GM18868 (cell line): ENCODE measurements around the gene IPO8.
"Not testable (repeated sequence)": the region's sequence is repeated elsewhere in the genome, so short reads cannot be mapped to it uniquely, and the experiment has no call there.

Source experiments
- ATAC-seq: cut with Tn5 transposase; IDR thresholded peaks from one replicate; pipeline ENCODE4 v1.9.1; 2021; ENCODE audit warnings: mild to moderate bottlenecking, moderate library complexity; ENCODE audit not compliant: unreplicated experiment

Gene IPO8

GRCh38 chr12:30613119-30613830, 82.4 kb downstream of the IPO8 start:
- no peak for ATAC-seq

GRCh38 chr12:30610718-30611117, 85.0 kb downstream of the IPO8 start:
- ATAC-seq, result no peak

DNA sequence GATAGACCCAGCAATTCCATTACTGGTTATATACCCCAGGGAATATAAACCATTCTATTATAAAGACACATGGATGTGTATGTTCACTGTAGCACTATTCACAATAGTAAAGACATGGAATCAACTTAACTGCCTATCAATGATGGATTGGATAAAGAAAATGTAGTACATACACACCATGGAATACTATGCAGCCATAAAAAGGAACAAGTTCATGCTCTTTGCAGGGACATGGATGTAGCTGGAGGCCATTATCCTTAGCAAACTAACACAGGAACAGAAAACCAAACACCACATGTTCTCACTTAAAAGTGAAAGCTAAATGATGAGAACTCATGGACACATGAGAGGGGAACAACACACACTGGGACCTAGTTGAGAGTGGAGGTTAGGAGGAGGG, 85.8 kb downstream of the IPO8 start:
- not testable (repeated sequence) for ATAC-seq

DNA sequence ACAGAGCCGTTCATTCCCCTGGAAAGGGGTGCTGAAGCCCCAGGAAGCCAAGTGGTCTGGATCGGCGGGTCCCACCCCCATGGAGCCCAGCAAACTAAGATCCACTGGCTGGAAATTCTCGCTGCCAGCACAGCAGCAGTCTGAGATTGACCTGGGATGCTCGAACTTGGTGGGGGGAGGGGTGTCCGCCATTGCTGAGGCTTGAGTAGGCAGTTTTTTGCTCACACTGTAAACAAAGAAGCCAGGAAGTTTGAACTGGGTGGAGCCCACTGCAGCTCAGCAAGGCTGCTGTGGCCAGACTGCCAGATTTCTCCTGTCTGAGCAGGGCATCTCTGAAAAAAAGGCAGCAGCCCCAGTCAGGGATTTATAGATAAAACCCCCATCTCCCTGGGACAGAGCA, 91.4 kb downstream of the IPO8 start:
- ATAC-seq, result not testable (repeated sequence)

GRCh38 chr12:30603129-30603528, 92.5 kb downstream of the IPO8 start:
- no peak for ATAC-seq

- no peak for ATAC-seq
Measured at GRCh38 chr12:30602678-30603077, 93.0 kb downstream of the IPO8 start.

DNA sequence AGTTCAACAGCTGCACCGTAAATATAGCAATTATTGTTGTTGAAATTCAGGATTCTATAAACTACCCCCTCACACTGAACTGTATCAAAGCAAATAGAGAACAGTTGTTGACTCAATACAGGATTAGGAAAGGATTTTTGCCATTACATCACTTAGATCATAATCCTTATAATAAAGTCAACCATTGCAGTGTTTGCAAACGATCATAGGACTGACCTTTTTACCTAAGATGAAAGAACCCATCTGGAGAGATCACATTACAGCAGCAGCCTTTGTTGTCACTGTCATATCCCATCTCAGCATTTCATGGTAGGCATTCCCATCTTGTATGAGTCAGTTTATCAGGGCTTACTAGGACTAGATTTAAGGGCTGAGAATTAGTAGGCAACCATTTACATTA, 96.1 kb downstream of the IPO8 start:
- ATAC-seq, result no peak

GRCh38 chr12:30598889-30599288, 96.8 kb downstream of the IPO8 start:
- no peak for ATAC-seq

DNA sequence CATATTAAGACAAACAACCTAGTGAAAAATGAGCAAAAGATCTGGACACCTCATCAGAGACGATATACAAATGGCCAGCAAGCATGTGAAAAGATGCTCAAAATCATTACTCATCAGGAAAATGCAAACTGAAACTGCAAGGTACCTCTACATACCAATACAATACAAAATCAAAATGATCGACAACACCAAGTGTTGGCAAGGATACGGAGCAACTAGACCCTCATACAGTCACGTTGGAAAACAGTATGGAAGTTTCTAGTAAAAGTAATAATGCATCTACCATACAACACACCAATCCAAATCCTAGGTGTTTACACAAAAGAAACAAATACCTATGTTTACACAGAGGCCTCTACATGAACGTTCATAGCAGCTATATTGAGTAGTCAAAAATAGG, 99.9 kb downstream of the IPO8 start:
- ATAC-seq, result no peak

DNA sequence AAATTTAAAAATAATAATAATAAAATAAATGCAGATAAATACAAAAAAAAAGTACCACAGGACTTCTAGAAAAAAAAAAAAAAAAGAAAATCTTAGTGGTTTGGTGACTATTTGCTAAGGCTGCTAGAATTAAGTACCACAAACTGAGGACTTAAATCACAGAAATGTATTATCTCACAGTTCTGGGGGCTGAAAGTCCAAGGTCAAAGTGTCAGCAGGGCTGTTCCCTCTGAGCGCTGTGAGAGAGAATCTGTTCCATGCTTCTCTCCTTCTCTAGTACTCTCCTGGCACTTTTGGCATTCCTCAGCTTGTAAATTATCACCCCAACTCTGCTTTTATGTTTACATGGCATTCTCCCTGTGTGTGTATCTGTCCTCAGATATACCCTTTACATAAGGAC, 101.2 kb downstream of the IPO8 start:
- ATAC-seq, result no peak

- not testable (repeated sequence) for ATAC-seq
Measured at GRCh38 chr12:30588572-30588971, 107.1 kb downstream of the IPO8 start.

GRCh38 chr12:30587782-30588181, 107.9 kb downstream of the IPO8 start:
- no peak for ATAC-seq

DNA sequence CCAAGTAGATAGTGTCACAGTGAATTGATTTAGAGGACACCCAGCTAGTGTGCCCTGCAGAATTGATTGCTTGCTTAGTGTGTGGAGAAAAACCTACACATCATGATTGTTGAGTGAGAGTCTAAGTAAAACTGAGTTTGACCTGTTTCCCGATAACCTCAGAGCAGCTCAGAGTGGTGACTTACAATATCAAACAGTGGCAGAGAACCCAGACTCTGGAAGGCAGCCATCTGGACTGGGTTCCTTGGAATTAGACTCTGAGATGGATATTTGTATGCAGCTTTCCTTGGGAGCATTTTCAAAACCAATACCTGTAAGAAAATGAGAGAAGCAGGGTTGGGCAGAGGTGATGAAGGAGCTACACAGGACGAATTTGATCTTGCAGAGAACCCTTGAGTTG, 109.8 kb downstream of the IPO8 start:
- no peak for ATAC-seq

DNA sequence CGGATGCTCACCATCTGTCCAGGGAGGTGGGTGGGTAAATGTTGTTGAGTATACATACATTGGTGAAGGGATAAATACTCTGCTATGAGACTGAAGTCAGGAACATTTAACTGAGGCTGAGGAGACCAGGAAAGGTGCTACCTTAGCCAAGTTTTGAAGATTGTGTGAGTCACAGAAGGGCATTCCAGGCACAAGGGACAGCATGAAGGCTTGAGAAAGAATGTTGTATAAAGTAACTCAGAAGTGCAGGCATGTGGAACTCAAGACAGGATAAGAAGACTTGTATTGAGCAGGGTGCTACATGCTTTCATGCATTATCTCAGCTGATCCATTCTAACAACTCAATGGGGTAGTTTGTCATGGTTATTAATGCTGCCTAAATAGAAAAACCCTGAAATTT, 112.7 kb downstream of the IPO8 start:
- no peak for ATAC-seq

- no peak for ATAC-seq
Measured at GRCh38 chr12:30580344-30580743, 115.3 kb downstream of the IPO8 start.
